A673 (cell line): ENCODE measurements around the gene RNF38. TPM values are rescaled to one million over a fixed set of nuclear protein-coding genes. Genes with fewer than 3 reads are reported as not detected.
"Not testable (repeated sequence)": the region's sequence is repeated elsewhere in the genome, so short reads cannot be mapped to it uniquely, and the experiment has no call there.

Experiments
- BruUV-seq: library from RNA; stranded (reverse); fragments of 400-500 nt; replicated peaks from 2 replicates; lab custom pipeline; 2021; lab: Mats Ljungman, UMichigan
- CTCF ChIA-PET: fragments of 300-600 bp; sonication (Branson Sonifier 250); formaldehyde crosslinking; loops from one replicate; lab custom pipeline; 2022; ENCODE audit warnings: antibody characterized with exemption; lab: Charles Lee
- POLR2A ChIA-PET: fragments of 300-600 bp; sonication (Branson Sonifier 250); formaldehyde crosslinking; loops from one replicate; lab custom pipeline; 2022; ENCODE audit warnings: antibody characterized with exemption; ENCODE audit not compliant: low non-redundant PET; lab: Charles Lee
- DNase-seq: peaks from one replicate; pipeline ENCODE4 v3.0.0-alpha.2; 2015; ENCODE audit warnings: low spot score
- H3K27ac ChIP-seq: fragments of 200-600 bp; sonication (generic); 2 replicates; pipeline ENCODE4 v1.5.1; 2016; ENCODE audit warnings: mixed run types, low read depth, mild to moderate bottlenecking, mixed read lengths, antibody characterized with exemption, low read length; ENCODE audit not compliant: poor library complexity, severe bottlenecking
- H3K27me3 ChIP-seq: fragments of 200-600 bp; sonication (generic); replicated peaks from 2 replicates; pipeline ENCODE4 v1.6.1; 2017; ENCODE audit warnings: mixed run types, low read depth, mild to moderate bottlenecking, mixed read lengths, antibody characterized with exemption, low read length; ENCODE audit not compliant: insufficient read depth, poor library complexity
- H3K36me3 ChIP-seq: fragments of 200-600 bp; sonication (generic); 2 replicates; pipeline ENCODE4 v1.6.1; 2016; ENCODE audit warnings: mixed run types, mild to moderate bottlenecking, mixed read lengths, antibody characterized with exemption, low read length; ENCODE audit not compliant: insufficient read depth, poor library complexity, severe bottlenecking
- H3K4me1 ChIP-seq: fragments of 200-600 bp; sonication (generic); 2 replicates; pipeline ENCODE4 v1.6.1; 2017; ENCODE audit warnings: mixed run types, mild to moderate bottlenecking, mixed read lengths, antibody characterized with exemption, low read length; ENCODE audit not compliant: insufficient read depth, poor library complexity, severe bottlenecking
- H3K4me3 ChIP-seq: fragments of 200-600 bp; sonication (generic); 2 replicates; pipeline ENCODE4 v1.5.1; 2016; ENCODE audit warnings: low read depth, mixed run types, mild to moderate bottlenecking, mixed read lengths, low read length; ENCODE audit not compliant: poor library complexity, severe bottlenecking
- H3K9me3 ChIP-seq: fragments of 200-600 bp; sonication (generic); 2 replicates; pipeline ENCODE4 v1.6.1; 2016; ENCODE audit warnings: mixed run types, low read depth, mild to moderate bottlenecking, mixed read lengths, antibody characterized with exemption, low read length; ENCODE audit not compliant: poor library complexity, severe bottlenecking
- EZH2 ChIP-seq: fragments of 200-600 bp; sonication (generic); IDR thresholded peaks from 2 replicates; pipeline ENCODE4 v1.6.1; 2017; ENCODE audit warnings: borderline replicate concordance, low read depth, mild to moderate bottlenecking, mixed read lengths, antibody characterized with exemption, low read length; ENCODE audit not compliant: poor library complexity, severe bottlenecking
- intact Hi-C: fragments of 100-400 bp; cut with micrococcal nuclease; formaldehyde crosslinking; loops from one replicate; pipeline ENCODE4 v1.10.0; 2022; ENCODE audit not compliant: unreplicated experiment
- total RNA-seq: library from RNA; stranded (reverse); gene quantifications from 2 replicates; pipeline ENCODE4 v1.2.3, GENCODE V29; 2021
- TF ChIP-seq, protein P1 (sequence below): fragments of 300-800, 200-600 bp; sonication (generic); conservative IDR thresholded peaks from 2 replicates; pipeline ENCODE4 v1.5.1; 2017; ENCODE audit warnings: low read depth, mild to moderate bottlenecking, antibody characterized with exemption, low read length, moderate library complexity, mixed read lengths

RNF38 gene
- total RNA-seq, 1 experiment from 2014 or later = 26.6 TPM

DNA sequence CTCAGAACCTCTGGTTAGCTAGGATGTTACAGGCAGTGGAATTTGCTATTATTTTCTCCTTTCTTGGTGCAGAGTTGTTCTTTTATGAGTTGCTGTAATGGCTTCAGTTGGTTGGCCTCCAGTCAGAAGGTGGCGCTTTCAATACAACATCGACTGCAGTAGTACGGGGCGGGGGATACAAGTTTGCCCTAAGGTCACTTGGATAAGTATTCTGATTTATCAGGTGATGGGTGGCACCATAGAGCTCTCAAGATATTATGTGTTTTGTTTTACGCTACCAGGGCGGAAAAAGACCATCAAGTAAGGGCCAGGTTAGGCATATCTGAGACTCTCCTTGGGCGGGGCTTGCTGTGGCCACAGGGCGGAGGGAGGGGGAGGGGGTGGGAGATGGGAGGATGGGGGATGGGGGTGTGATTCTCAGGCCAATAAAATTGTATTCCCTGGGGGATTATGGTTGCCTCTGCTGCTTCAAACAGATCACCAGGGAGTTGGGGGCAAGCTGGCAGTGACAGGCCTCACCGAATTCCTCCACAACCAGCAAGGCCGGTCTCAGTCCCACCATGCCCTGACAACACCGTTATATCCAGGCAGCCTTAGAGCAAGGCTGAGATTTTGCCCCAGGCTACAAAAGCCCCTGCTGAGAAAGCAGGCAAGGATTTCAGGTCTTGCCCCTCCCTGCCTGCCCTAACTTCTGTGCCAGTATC lies 15.9 kb upstream of the RNF38 start:
- no peaks in the 10 kb centered on the region for H3K36me3 ChIP-seq
- no TSS peak for BruUV-seq
- ChIA-PET POLR2A (no interaction called here), CTCF (no interaction called here)
- intact Hi-C loops = no loop called here
- TF ChIP-seq, protein P1, sequence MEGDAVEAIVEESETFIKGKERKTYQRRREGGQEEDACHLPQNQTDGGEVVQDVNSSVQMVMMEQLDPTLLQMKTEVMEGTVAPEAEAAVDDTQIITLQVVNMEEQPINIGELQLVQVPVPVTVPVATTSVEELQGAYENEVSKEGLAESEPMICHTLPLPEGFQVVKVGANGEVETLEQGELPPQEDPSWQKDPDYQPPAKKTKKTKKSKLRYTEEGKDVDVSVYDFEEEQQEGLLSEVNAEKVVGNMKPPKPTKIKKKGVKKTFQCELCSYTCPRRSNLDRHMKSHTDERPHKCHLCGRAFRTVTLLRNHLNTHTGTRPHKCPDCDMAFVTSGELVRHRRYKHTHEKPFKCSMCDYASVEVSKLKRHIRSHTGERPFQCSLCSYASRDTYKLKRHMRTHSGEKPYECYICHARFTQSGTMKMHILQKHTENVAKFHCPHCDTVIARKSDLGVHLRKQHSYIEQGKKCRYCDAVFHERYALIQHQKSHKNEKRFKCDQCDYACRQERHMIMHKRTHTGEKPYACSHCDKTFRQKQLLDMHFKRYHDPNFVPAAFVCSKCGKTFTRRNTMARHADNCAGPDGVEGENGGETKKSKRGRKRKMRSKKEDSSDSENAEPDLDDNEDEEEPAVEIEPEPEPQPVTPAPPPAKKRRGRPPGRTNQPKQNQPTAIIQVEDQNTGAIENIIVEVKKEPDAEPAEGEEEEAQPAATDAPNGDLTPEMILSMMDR = peak; percentile 34; the same call in 1 of the 2 replicates
- no peak for TF ChIP-seq EZH2
- peak; percentile 10 for DNase-seq
- H3K4me3 ChIP-seq = no peak overlapping the region
- H3K4me1 ChIP-seq = peaks cover 10% of the 10 kb centered on the region
- no peaks in the 10 kb centered on the region for H3K9me3 ChIP-seq
- H3K27ac ChIP-seq = no peak overlapping the region
- H3K27me3 ChIP-seq = no peaks in the 10 kb centered on the region

DNA sequence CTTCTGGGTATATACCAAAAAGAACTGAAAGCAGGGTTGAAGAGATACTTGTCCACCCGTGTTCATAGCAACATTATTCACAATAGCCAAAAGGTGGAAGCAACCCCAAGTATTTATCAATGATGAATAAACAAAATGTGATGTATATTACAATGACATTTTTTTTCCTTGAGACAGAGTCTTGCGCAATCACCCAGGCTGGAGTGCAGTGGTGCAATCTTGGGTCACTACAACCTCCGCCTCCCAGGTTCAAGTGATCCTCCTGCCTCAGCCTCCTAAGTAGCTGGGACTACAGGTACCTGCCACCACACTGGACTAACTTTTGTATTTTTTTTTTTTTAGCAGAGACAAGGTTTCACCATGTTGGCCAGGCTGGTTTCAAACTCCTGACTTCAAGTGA lies 11.3 kb upstream of the RNF38 start:
- H3K27ac ChIP-seq, H3K36me3 ChIP-seq, intact Hi-C loops, H3K27me3 ChIP-seq, H3K4me1 ChIP-seq, H3K9me3 ChIP-seq, DNase-seq, BruUV-seq, POLR2A ChIA-PET, H3K4me3 ChIP-seq: not testable (repeated sequence)
- CTCF ChIA-PET = interaction anchor here (0.6 kb wide), 1 partner anchor 41 kb away, joined by 3 read pairs; no protein-coding TSS in a partner anchor

DNA sequence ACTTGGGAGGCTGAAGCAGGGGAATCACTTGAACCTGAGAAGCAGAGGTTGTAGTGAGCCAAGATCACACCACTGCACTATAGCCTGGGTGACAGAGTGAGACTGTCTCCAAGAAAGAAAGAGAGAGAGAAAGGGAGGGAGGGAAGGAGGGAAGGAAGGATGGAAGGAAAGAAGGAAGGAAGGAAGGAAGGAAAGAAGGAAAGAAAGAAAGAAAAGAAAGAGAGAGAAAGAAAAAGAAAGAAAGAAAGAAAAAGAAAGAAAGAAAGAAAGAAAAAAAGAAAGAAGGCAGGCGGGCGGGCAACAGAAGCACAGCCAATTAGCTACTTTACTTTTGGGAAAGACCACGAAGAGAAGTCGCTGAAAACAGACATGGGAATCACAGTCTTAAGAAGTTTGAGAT lies 9.0 kb upstream of the RNF38 start:
- intact Hi-C loops = loop anchor here (5.0 kb wide), 1 partner anchor 318 kb away; no protein-coding TSS in a partner anchor
- H3K27me3 ChIP-seq, POLR2A ChIA-PET, H3K4me1 ChIP-seq, H3K36me3 ChIP-seq, DNase-seq, BruUV-seq, H3K9me3 ChIP-seq, H3K4me3 ChIP-seq, H3K27ac ChIP-seq: not testable (repeated sequence)
- CTCF ChIA-PET = interaction anchor here (1.2 kb wide), 1 partner anchor 41 kb away, joined by 3 read pairs; no protein-coding TSS in a partner anchor

DNA sequence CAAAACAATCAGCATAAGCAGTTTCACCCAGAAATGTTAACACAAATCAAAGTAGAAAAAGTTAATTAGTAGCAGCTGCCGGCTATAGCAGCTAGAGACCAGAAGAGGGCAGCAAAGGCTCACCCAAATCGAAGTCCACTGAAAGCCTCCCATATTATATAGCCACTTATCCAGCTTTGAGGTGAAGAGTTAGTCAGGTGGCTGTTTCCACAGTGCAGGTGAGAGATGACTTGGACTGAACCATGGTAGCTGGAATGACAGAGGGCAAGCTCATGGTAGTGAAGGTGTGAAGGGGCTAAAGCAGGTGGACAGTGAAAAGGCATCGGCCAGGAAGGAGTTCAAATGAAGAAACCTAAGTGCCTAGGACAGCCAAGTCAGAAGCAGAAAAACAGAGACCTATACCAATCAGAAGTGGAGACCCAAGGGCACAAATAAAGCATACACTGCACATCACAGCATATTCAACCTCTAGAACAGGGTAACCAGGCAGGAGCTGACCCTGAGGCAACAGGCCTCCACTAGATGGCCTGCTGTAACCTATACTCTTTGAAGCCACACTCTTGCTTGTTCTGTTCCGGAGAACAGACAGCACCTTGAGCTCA lies 7.2 kb upstream of the RNF38 start:
- no peaks in the 10 kb centered on the region for H3K9me3 ChIP-seq
- intact Hi-C loops = loop anchor here (1.0 to 5.0 kb wide), 3 partner anchors 43 to 320 kb away; no protein-coding TSS in a partner anchor
- no peaks in the 10 kb centered on the region for H3K36me3 ChIP-seq
- peak; percentile 68 for DNase-seq
- CTCF ChIA-PET = interaction anchor here (0.5 to 1.9 kb wide), 12 partner anchors 32 to 321 kb away, joined by 3 to 15 read pairs (median 4); no protein-coding TSS in a partner anchor
- POLR2A ChIA-PET = no interaction called here
- H3K4me3 ChIP-seq = no peak overlapping the region
- H3K4me1 ChIP-seq = no peaks in the 10 kb centered on the region
- no peak for TF ChIP-seq EZH2
- TF ChIP-seq, protein P1 = peak; percentile 95
- no peak overlapping the region for H3K27ac ChIP-seq
- BruUV-seq = no TSS peak
- H3K27me3 ChIP-seq = no peaks in the 10 kb centered on the region
